Stimulated activated CD8-positive, alpha-beta memory T cell treated with anti-CD3 and anti-CD28 coated beads, Interleukin-2, amount 100 ng/mL, for 48 hours (primary cell): ENCODE results near the gene CCDC33.
A peak's percentile ranks its signal among the peaks of the same experiment; 100 is the strongest.
"Not testable (repeated sequence)": the region's sequence is repeated elsewhere in the genome, so short reads cannot be mapped to it uniquely, and the experiment has no call there.

Source experiments
- DNase-seq, 2 donors: peaks; one replicate each; pipeline ENCODE4 v3.0.0-alpha.2; 2020; ENCODE audit warnings: low read depth in 2 of 2

CCDC33 gene

DNA sequence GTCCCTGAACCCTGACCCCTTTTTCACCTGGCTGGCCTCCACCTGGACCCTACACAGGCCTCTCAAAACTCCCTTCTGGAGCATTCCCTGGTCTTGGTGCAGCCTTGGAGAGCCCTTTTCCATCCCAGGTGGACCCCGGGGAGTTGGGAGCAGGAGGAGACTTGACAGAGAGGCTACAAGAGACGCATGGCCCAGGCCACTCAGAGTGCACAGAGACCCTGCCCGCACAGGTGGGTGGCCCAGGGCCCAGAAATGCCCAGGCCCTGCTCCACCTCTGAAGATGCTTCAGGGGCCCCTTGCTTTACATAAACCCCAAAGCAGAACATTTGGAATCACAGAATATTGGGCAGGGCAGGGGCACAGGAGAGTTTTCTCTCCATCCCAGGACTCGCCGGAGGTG, 97.0 kb downstream of the CCDC33 start:
- DNase-seq, result no peak

DNA sequence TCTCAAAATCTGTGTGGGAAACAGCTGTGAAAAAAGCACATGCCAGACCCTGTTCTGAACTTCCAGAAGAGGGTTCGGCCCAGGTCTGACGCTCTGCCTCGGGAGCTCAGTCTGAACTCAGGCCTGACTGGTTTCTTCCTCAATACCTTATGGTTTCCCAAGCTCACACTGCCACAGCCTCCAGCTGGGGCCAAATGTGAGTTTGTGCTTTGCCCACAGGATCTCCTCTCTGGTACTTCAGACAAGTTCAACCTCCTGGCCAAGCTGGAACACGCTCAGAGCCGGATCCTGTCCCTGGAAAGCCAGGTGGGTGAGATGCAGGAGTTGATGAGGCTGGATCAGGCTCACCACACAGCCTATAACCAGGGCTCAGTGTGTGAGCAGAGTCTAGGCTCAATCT, 97.5 kb downstream of the CCDC33 start:
- no peak for DNase-seq

DNA sequence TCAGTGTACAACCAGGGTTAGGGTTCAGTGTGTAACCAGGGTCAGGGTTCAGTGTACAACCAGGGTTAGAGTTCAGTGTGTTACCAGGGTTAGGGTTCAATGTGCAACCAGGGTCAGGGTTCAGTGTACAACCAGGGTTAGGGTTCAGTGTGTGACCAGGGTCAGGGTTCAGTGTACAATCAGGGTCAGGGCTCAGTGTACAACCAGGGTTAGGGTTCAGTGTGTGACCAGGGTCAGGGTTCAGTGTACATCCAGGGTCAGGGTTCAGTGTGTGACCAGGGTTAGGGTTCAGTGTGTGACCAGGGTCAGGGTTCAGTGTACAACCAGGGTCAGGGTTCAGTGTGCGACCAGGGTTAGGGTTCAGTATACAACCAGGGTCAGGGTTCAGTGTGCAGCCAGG, 98.0 kb downstream of the CCDC33 start:
- no peak for DNase-seq

DNA sequence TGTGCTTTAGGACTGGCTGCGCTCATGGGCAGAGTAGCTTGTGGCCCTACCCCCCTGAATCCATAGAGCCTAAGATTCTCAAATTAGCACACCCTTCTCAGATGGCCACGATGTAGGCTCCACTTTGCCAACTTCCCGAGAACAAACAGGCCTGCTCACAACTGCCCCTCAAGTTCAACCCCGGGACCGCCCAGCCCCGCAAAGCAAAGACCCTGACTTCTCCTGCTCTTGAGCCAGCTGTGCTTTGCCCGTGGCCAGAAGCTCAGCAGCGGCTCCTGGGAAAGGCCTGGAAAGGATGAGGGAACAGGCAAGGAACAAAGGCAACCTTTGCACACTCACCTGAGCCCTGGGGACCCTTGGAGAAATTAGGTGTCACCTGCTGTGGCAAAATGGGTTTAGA, 99.3 kb downstream of the CCDC33 start:
- DNase-seq, result no peak

DNA sequence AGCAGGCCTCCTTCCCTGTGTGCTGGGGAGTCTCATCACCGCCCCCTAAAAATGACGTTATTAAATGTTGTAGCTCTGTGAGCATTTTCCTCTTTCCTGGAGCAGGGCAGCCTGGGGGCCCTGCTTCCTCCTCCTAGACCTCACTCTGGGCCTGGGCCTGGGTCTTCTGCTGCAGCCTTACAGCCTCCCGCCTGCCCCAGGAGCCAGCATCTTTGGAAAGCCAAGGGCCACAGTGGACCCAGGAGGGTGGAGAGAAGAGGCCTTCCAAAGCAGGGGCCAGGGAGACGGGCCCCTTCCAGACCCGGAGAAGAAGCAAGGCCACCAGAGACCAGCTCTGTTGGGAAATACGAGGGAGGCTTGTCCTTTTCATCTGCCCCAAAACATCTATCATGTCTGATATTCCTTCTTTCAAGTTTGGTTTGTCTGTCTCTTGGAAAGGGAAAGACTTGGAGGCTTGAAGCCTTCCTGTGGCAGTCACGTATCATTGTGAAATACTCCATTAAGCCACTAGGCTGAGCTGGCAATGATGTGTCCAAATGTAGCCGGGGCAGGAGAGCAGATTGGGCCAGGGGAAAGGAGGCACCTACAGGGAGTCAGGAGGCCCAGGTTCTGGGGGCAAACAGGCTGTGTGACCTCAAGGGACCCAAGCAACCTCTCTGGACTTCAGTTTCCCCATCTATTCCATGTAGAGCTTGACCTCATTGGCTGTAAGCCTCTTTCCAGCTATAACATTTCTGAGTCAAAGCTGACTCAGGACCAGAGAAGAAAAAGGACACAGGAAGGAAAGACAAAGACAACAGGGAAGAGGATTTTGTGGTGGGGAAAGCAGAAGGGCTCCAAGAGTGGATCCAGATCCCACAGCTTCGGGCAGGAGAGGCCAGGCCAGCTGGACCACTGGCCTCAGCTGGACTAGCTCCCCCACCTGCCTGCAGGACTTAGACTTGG, 100.2 kb downstream of the CCDC33 start:
- DNase-seq, result no peak

DNA sequence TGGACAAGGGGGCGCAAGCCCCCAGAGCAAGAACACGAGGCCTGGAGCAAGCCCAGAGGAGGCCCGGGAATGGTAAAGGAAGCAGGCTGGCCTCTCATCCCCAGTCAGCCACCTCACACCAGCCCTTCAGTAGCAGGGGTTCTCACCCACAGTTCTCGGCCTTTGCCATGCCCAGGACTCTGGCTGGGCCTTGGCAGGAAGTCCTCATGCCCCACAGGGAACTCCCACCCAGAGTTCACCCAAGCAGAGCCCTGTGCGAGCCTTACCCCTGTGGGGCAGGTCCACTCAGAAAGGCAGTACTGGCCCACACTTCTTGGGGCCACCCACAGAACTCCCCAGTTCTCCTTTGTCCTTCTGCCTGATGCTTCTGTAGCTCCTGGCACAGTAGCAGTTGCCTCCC, 101.0 kb downstream of the CCDC33 start:
- DNase-seq, result no peak

DNA sequence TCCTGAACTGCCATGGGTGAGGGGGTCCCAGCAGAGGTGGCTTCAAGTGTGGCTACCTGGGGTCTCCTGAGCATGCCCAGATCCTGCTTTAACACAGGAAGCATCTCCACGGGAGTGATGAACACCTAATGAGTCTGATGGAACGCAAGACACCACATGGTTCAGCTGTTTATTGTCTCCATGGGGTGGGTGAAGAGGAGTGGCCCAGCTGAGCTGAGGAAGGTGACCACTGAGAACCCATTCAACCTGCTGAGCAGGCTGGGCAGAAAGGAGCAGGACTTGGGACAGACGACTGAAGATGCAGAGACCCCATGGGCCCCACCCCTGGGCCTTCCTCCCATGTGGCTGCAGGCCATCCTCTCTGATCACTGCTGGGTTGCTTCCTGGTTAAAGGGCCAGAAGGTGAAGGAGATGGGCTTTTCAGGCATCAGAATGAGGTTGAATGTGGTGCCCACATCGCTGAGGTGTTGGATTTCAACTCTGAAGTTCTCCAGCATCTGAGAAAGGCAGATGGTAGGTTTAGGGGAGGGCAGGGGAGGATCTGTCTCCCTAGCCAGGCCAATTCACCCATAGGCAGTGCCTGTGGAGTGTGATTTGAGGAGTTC, 101.6 kb downstream of the CCDC33 start:
- no peak for DNase-seq

DNA sequence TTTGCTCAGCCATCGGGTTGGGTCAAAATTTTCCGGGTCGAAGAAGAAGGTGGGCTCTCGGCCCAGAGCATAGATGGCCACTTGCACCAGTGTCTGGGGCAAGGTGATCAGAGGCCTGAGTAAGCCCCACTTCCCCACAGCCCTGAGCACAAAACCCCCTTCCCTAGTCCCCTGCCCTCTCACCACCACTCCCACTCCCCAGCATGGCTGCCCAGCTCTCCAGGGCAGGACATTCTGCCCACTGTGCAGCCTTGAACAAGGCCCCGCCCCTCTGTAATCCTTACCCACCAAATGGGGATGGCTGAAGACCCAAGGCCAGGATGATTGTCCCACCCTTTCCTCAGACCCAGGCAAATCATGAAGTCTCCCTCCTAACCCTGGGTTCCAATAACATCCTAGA, 102.5 kb downstream of the CCDC33 start:
- DNase-seq, result no peak

DNA sequence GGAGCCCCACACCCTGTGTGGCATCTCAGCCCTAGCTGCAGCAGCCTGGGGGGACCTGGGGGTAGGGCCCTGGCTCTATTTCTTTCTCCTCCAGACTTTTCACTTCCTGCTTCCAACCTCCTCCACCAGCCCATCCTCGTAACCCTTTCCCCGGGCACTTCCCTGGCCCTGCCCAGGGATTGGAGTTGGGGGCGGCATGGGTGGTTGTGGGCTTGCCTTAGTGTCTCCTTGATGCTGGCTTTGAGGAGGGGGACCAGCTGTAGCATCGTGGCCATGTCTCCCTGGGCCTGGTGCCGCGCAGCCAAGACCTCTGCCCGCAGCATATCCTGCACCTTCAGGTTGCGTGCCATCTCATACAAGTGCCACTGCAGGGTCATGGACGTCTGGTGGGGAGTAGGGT, 103.2 kb downstream of the CCDC33 start:
- DNase-seq, result no peak

DNA sequence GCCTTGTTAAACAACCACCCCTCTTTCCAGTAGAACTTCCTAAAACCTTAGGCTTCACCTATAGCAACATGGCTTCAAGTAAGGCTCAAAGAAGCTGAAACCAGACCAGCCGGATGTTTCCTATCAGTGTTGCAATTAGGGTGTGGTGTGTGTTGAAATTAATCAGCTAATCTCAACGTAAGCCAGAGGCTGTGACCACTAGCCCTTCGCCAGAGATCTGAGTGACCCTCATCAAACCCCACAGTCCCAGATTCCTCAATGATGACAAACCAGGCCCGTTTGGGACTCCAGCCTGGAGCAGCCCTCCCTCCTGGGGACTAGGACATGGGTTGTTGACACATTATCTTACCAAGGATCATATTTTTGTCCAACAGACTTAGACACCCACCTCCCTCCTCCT, 104.0 kb downstream of the CCDC33 start:
- DNase-seq, result no peak

DNA sequence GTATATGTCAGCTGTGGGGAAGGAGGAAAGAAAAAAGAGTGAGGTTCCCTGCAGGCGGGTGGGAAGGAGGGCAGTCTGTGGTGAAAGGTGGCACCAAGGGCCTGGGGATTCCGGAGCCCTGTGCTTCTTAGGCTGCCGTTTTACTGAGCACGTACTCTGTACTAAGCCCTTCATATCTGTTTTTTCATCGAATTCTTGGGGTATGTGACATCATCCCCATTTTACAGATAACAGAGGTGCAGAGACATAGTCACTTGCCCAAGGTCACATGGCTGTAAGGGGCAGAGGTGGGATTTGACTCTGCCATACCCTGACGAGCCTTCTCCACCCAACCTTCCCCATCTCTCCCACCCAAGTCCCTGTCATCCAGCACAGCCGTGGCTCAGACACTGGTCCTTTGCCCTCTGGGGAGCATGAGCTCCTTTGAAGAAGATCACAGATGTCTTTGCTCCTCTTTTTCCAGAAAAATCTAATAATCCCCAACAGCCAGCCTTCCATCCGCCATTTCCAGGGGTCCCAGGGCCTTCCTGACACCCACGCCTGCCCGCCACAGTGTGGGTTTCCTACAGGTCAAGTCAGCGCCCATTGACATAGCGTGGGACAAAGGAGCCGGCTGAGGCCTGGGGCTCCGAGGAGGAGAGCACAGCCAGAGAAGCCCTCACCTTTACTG, 107.1 kb downstream of the CCDC33 start:
- DNase-seq, result no peak

DNA sequence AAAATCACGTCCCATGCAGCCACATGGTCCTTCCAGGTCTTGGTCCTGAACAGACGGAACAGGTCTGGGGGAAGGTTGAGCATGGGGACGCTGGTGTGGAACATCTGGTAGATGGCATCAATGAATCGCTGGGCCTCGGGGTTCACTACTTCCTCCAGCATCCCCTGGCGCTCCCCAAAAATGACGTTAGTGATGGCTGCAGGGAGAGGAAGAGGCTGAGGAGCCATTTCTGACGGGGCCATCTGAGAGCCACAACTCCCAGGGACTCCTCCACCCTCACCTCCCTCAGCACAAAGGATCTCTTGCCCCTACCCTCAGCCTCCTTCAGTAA, 107.6 kb downstream of the CCDC33 start:
- DNase-seq, result no peak

DNA sequence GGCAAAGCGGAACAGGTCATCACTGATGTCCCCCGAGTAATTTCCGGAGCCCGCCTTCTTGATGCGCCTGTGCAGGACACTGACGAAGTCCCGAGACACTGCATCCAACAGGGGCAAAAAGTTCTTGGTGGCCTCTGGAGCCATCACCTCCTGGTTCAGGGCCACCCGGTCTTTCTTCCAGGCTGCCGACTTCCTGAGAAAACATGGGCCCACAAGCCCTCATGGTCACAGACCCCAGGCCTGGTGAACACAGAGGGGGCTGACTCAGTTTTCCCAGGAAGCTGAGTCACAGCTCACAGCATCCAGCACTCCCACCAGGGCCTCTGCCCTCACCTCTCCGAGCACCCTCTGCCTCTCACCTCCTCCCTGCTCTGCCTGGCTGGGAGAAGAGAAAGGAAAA, 108.9 kb downstream of the CCDC33 start:
- DNase-seq, result peak; percentile 6 to 16

DNA sequence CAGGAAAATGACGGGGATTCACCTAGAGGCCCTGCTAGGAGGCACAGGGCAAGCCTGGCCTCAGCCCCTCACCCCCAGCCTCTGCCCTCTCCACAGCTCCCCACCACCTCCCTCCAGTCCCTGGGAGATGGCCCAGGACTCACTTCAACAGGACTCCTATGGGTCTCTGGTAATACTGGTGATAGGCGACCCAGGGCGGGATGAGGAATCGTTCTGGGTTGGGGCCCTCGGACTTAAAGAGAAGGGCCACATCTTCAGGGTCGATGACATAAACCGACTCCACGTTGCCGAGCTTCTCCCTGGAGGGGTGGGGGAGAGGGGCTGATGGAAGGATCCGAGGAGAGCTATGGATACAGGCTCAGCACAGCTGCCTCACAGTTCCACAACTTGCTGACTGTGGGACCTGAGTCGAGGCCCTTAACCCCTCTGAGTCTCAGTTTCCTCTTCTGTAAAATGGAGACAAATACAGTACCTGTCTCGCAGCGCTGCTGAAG, 111.7 kb downstream of the CCDC33 start:
- no peak for DNase-seq

DNA sequence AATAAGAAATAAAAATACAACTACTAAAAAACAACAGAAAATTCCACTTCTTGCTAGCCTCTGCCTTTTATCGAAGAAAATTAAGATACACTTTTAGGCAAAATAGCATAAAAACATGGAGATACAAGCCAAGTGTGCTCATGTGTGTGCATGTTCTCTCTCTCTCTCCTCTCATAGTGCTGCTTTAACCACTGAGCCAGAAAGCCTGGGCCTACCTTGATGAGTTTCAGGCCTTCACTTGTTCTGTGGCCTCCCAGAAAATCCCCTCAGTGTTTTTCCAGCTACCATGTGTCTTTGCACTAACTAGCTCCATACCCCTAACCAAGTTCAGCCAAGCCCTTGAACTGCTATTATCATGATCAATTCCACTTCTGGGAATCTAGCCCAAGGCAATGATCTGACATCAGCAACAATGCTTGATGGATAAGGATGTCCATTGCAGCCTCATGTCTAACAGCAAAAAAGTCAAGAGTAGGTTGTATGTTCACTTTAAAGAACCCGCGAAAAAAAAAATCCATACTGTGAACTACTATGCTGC, 113.2 kb downstream of the CCDC33 start:
- DNase-seq, result no peak

DNA sequence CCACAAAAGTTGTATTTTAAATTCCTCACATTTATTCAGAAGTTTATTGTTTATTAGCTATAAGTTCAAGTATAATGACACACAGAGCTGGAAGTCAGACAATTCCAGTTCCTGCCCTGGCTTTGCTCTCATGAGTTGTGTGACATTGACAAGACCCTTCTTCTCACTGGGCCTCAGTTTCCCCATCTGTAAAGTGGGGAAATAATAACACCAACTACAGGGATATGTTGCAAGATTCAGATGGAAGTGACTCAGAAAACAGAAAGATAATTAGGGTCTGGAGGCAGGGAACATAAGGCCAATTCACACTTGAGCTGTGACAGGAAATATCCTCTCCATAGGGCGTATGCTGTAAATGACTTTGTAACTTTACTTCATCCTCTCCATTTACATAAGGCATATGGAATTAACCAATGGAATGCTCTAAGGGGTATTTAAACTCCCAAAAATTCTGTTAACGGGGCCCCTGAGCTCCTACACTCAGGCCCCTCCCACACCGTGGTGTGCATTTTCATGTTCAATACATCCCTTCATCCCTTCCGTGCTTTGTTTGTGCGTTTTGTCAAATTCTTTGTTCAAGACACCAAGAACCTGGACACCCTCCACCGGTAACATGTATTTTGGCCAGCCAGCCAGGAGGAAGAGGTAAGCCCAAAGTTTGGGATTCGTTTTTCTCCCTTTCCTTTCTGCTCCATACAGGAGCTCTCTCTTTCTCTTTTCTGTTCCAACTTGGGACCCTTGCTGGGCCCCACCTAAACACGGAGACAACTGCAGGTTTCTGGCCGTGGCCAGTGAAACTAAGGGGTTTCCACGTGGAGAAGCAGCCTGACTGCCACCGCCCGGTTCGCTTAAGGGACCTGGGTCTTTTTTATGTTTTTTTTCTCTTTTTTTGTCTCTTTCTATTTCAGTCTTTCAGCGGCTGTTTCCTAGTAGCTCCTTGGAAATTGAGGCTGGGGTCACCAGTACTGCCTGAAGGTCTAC, 114.5 kb downstream of the CCDC33 start:
- DNase-seq, result no peak

DNA sequence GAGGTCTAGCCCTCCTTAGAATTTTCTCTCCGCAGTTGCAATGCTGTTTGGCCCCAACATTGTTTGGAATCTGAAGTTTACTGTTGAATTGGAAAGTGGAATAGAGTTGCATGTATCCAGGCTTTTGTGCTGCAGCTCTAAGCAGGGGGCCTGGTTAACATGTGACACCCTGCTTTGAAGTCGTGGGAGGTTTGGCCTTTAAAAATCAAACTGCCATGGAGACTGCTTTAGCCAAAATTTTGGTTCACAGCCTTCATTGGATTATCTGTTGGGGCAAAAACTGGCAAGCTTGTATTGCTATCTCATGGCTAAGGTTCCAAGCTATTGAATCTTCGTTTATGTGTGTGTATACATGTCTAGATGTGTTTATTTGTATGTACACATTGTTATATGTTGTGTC, 115.5 kb downstream of the CCDC33 start:
- no peak for DNase-seq

DNA sequence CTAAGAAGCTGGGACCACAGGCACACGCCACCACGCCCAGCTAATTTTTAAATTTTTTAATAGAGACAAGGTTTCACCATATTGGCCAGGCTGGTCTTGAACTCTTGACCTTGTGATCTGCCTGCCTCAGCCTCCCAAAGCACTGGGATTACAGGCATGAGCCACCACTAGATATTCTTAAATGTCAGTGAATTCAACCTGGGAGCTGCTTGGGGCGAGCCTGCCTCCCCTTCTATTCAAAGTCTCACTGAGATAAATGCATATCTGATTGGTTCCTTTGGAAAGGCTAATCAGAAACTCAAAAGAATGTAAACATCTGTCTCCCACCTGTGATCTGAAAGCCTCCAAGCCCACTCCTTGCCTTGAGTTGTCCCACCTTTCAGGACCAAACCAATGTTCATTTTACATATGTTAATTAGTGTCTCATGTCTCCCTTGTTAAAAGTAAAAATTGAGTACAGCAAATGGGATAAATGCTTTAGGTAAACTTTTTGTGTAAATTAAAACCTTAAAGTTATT, 116.3 kb downstream of the CCDC33 start:
- no peak for DNase-seq

DNA sequence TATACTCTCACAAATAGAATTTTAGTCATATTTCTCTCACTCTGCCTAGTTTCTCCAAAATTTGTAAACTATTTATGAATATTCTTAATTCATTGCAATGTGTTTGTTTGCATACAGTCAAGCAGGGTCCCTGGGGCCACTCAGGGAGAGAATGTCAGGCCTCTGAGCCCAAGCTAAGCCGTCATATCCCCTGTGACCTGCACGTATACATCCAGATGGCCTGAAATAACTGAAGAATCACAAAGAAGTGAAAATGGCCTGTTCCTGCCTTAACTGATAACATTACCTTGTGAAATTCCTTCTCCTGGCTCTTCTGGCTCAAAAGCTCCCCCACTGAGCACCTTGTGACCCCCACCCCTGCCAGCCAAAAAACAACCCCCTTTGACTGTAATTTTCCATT, 117.9 kb downstream of the CCDC33 start:
- not testable (repeated sequence) for DNase-seq

DNA sequence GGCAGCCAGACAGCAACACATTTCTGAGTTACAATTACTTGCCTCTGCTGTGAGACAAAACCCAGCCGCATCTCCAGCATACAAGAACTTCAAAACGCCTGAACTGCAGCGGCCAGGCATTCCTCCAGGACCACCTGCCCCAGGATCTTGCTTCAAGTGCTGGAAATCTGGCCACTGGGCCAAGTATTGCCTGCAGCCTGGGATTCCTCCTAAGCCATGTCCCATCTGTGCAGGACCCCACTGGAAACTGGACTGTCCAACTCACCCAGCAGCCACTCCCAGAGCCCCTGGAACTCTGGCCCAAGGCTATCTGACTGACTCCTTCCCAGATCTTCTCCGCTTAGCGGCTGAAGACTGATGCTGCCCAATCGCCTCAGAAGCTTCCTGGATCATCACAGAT, 119.9 kb downstream of the CCDC33 start:
- not testable (repeated sequence) for DNase-seq

DNA sequence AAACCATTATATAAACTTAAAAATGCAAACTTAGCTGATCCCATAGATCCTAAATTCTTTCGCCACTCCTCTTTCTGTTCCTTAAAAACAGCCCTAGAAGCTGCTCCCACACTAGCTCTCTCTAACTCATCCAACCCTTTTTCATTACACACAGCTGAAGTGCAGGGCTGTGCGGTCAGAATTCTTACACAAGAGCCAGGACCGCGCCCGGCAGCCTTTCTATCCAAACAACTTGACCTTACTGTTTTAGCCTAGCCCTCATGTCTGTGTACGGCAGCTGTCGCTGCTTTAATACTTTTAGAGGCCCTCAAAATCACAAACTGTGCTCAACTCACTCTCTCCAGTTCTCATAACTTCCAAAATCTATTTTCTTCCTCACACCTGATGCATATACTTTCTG, 121.4 kb downstream of the CCDC33 start:
- DNase-seq, result not testable (repeated sequence)
